Skeletal muscle tissue (tissue), 4 donors: ENCODE measurements around the gene DHX16. TPM values are rescaled to one million over a fixed set of nuclear protein-coding genes. Genes with fewer than 3 reads are reported as not detected.
A peak's percentile ranks its signal among the peaks of the same experiment; 100 is the strongest.

ENCODE experiments used
- H3K27ac ChIP-seq: one replicate; pipeline ENCODE4 v1.7.0; 2013; ENCODE audit warnings: mild to moderate bottlenecking, low read depth, low read length, inconsistent platforms
- H3K27me3 ChIP-seq, 3 donors: one replicate each; pipeline ENCODE4 v1.7.0; 2013; ENCODE audit warnings: low read length in 3 of 3; ENCODE audit not compliant: control insufficient read depth in 3 of 3, insufficient read depth in 3 of 3
- H3K36me3 ChIP-seq, 3 donors: one replicate each; pipeline ENCODE4 v1.7.0; 2013; ENCODE audit warnings: low read length in 3 of 3; ENCODE audit not compliant: control insufficient read depth in 3 of 3, insufficient read depth in 3 of 3
- H3K4me1 ChIP-seq, 3 donors: one replicate each; pipeline ENCODE4 v1.7.0; 2013; ENCODE audit warnings: low read length in 3 of 3, mild to moderate bottlenecking in 3 of 3; ENCODE audit not compliant: control insufficient read depth in 3 of 3, insufficient read depth in 3 of 3
- H3K4me3 ChIP-seq, 3 donors: one replicate each; pipeline ENCODE4 v1.7.0; 2013; ENCODE audit warnings: low read length in 3 of 3
- H3K9ac ChIP-seq, 3 donors: one replicate each; pipeline ENCODE4 v1.7.0; 2013; ENCODE audit warnings: low read length in 3 of 3, mild to moderate bottlenecking in 3 of 3, moderate library complexity in 2 of 3, low read depth in 1 of 3
- H3K9me3 ChIP-seq, 3 donors: one replicate each; pipeline ENCODE4 v1.7.0; 2013; ENCODE audit warnings: low read length in 3 of 3; ENCODE audit not compliant: control insufficient read depth in 3 of 3
- total RNA-seq: library from RNA; depleted of rRNA; stranded (reverse); fragments of >200 nt; gene quantifications from one replicate; pipeline ENCODE4 v1.2.3, GENCODE V29; 2014
- donor health status: Osteomylitis.

Gene DHX16
- total RNA-seq, 1 donor from 2014 or later: 23.0 TPM

GRCh38 chr6:30640481-30640880 is 32.3 kb downstream of the DHX16 start:
- H3K36me3 ChIP-seq: peaks cover 13 to 31% (median 24%) of the 10 kb centered on the region in 3 donors
- no peak overlapping the region for H3K4me3 ChIP-seq
- H3K9me3 ChIP-seq: no peaks in the 10 kb centered on the region
- no peak overlapping the region for H3K27ac ChIP-seq
- no peak overlapping the region for H3K9ac ChIP-seq
- peaks cover 0 to 3% (median 0%) of the 10 kb centered on the region in 3 donors for H3K4me1 ChIP-seq
- H3K27me3 ChIP-seq: no peaks in the 10 kb centered on the region

DNA sequence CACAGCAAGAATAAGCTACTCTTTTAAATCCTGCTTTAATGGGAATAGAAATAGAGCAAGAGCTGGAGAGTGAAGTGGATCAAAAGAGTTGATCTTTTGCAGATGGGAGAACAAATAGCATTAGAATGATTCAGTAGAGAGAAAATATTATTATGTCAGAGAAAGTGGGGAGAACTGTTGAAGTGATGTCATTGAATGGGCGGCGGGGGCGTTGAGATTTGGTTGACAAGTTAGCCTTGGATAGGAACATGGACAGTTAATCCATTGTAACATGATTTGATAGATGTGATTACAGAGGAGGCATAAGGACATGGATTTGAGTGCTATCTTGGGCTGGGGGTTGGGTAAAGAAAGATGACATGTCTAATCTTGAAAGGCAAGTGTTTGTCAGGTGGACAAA is 37.0 kb downstream of the DHX16 start:
- Histone ChIP-seq H3K36me3 (peaks cover 10 to 16% (median 13%) of the 10 kb centered on the region in 3 donors), H3K4me3 (no peak overlapping the region), H3K27me3 (no peaks in the 10 kb centered on the region), H3K9ac (no peak overlapping the region), H3K4me1 (no peaks in the 10 kb centered on the region), H3K27ac (no peak overlapping the region), H3K9me3 (no peaks in the 10 kb centered on the region)

GRCh38 chr6:30626484-30627366 is 46.1 kb downstream of the DHX16 start, which contains the start of gene ATAT1:
Gene ATAT1 (plus strand): TSS chr6:30626874.
- peaks cover 36 to 43% (median 42%) of the 10 kb centered on the region in 3 donors for H3K36me3 ChIP-seq
- peak within 1 kb of the TSS; percentile 82 to 87 (median 83) for H3K4me3 ChIP-seq
- peaks cover 8 to 15% (median 13%) of the 10 kb centered on the region in 3 donors for H3K4me1 ChIP-seq
- H3K9ac ChIP-seq: peak within 1 kb of the TSS; percentile 88 to 96 (median 89)
- H3K27ac ChIP-seq: peak within 1 kb of the TSS; percentile 91
- no peaks in the 10 kb centered on the region for H3K27me3 ChIP-seq
- no peaks in the 10 kb centered on the region for H3K9me3 ChIP-seq

DNA sequence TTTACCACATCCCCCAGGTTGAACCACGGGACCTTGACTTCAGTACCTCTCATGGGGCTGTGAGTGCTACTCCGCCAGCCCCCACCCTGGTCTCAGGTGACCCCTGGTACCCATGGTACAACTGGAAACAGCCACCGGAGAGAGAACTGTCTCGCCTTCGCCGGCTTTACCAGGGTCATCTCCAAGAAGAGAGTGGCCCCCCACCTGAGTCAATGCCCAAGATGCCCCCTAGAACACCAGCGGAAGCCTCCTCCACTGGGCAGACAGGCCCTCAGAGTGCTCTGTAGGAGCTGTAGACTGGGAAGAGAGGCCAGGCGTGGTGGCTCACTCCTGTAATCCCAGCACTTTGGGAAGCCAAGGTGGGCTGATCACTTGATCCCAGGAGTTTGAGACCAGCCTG is 47.3 kb downstream of the DHX16 start:
- peaks cover 8 to 15% (median 13%) of the 10 kb centered on the region in 3 donors for H3K4me1 ChIP-seq
- peak overlapping the region in 1 of 3 donors; percentile 16 for H3K9ac ChIP-seq
- H3K27me3 ChIP-seq: no peaks in the 10 kb centered on the region
- H3K4me3 ChIP-seq: no peak overlapping the region
- H3K9me3 ChIP-seq: no peaks in the 10 kb centered on the region
- H3K27ac ChIP-seq: no peak overlapping the region
- H3K36me3 ChIP-seq: peaks cover 45 to 49% (median 46%) of the 10 kb centered on the region in 3 donors

DNA sequence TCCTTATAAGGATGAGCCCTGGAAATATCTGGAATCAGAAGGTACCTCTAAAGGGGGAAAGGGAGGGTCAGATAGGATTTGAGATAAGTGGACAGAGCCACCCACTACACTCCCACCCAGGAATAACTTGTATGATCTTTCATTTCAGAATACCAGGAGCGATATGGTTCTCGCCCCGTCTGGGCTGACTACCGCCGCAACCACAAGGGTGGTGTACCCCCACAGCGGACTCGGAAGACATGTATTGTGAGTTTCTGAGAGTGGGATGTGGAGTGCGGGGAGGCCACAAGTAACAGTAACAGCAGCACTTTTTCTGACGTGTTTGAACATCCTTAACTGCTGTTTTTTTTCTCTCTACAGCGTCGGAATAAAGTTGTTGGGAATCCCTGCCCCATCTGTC is 53.2 kb downstream of the DHX16 start:
- Histone ChIP-seq H3K4me1 (peaks cover 14 to 21% (median 16%) of the 10 kb centered on the region in 3 donors), H3K36me3 (peaks cover 46 to 55% (median 48%) of the 10 kb centered on the region in 3 donors), H3K27ac (no peak overlapping the region), H3K4me3 (no peak overlapping the region), H3K27me3 (no peaks in the 10 kb centered on the region), H3K9ac (peak overlapping the region in 1 of 3 donors; percentile 50), H3K9me3 (no peaks in the 10 kb centered on the region)

DNA sequence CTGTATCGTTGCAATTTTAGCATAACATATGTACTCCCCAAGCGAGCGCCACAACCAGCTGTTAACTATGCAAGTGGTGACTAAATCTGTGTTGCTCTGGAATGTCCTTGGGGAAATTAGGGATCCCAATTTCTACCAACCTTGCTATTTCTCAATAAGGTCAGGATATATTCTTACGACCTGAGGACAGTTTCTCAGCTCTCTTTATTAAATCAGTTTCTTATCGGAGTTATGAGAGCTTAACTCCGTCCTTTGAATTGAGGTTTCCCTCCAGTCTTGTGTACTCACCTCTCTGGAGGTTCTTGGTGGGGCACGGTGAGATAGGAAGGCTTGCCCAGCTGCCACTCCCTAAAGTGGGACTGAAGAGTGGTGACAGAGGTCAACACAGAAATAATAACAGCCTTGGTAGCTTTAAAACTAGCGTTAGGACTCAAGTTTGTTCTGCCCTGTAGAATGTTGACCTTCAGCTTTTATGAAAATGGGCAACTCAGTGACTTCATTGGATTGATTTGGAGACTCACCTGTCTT is 54.5 kb downstream of the DHX16 start:
- Histone ChIP-seq H3K9me3 (no peaks in the 10 kb centered on the region), H3K27ac (peak overlapping the region; percentile 100), H3K27me3 (no peaks in the 10 kb centered on the region), H3K9ac (peak overlapping the region; percentile 94 to 99 (median 98)), H3K4me3 (peak overlapping the region; percentile 74 to 100 (median 94)), H3K4me1 (peaks cover 23 to 31% (median 27%) of the 10 kb centered on the region in 3 donors), H3K36me3 (peaks cover 35 to 45% (median 38%) of the 10 kb centered on the region in 3 donors)

- Histone ChIP-seq H3K4me1 (peaks cover 26 to 37% (median 33%) of the 10 kb centered on the region in 3 donors), H3K27me3 (no peaks in the 10 kb centered on the region), H3K4me3 (peak within 1 kb of the TSS; percentile 88 to 100 (median 94)), H3K27ac (peak within 1 kb of the TSS; percentile 100), H3K9me3 (no peaks in the 10 kb centered on the region), H3K9ac (peak within 1 kb of the TSS; percentile 94 to 100 (median 98)), H3K36me3 (peaks cover 29 to 40% (median 34%) of the 10 kb centered on the region in 3 donors)
Observed at GRCh38 chr6:30617565-30618269, 55.1 kb downstream of the DHX16 start, which contains the start of gene MRPS18B. Gene MRPS18B (plus strand): TSS chr6:30617840. CDS start chr6:30617866, 26 bp downstream.

DNA sequence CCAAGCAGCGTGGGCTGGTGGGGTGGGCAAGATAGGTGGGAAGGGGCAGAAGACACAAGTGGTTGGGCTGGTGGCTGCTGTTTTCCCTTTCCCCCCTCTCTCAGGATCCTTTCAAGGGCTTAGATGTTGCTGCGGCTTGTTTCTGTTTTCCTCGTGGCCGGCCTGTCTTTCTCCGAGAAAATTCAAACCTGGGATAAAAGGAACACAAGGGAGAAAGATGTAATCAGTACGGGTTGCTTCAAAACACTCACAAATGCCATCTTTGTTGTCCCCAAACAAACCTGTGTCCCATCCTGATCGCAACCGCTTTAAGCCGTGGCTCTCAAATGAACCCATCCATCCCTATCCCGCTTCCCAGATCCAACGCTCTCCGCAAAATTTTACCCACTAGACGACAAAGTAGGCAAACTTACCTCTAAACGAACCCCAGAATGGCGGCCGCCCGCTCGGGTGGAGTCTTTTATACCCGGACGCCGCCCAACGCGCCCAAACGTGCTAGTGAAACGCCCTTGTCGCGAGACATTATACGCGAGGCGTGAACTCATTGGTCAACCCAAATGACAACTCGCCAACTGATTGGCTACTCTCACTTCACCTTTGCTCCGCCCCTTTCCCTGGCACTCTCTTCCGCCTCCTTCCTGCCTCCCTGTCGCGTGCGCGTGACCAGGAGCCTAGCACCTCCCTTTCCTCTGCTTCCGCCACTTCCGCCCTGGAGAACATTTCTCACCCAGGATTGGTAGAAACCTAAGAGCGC is 55.8 kb downstream of the DHX16 start, which contains the start of gene PPP1R10:
TSS of gene PPP1R10 (minus strand) at position 433 of the 754 bp plus-strand sequence. CDS start 7,299 bp downstream, outside the sequence.
- Histone ChIP-seq H3K4me3 (peak within 1 kb of the TSS; percentile 88 to 100 (median 94)), H3K4me1 (peaks cover 27 to 43% (median 40%) of the 10 kb centered on the region in 3 donors), H3K27me3 (no peaks in the 10 kb centered on the region), H3K9me3 (no peaks in the 10 kb centered on the region), H3K9ac (peak within 1 kb of the TSS; percentile 94 to 100 (median 98)), H3K27ac (peak within 1 kb of the TSS; percentile 100), H3K36me3 (peaks cover 26 to 36% (median 29%) of the 10 kb centered on the region in 3 donors)
